ENCODE measurements around the gene FAM89B.

Gene FAM89B

DNA sequence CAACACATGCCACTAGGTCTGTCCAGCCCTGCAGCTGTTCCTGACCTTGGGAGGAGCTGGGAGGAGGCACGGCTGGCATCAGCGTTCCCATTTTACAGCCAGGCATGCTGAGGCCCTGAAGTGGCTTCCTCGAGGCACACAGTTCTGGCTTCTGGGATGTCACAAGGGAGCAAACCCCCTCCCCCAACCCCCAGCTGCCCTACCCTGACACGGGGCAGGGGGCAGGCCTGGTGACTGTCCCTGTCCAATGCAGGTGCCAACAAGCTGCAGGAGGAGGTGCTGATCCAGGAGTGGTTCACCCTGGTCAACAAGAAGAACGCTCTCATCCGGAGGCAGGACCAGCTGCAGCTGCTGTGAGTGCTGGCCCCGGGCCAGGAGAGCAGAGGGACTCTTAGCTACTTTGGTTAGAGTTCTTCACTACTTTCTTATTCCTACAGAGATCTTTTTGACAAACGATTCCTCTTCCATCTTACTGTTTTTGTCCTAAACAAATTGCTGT lies 18.0 kb downstream of the FAM89B start:
- DNase-seq: no peak

DNA sequence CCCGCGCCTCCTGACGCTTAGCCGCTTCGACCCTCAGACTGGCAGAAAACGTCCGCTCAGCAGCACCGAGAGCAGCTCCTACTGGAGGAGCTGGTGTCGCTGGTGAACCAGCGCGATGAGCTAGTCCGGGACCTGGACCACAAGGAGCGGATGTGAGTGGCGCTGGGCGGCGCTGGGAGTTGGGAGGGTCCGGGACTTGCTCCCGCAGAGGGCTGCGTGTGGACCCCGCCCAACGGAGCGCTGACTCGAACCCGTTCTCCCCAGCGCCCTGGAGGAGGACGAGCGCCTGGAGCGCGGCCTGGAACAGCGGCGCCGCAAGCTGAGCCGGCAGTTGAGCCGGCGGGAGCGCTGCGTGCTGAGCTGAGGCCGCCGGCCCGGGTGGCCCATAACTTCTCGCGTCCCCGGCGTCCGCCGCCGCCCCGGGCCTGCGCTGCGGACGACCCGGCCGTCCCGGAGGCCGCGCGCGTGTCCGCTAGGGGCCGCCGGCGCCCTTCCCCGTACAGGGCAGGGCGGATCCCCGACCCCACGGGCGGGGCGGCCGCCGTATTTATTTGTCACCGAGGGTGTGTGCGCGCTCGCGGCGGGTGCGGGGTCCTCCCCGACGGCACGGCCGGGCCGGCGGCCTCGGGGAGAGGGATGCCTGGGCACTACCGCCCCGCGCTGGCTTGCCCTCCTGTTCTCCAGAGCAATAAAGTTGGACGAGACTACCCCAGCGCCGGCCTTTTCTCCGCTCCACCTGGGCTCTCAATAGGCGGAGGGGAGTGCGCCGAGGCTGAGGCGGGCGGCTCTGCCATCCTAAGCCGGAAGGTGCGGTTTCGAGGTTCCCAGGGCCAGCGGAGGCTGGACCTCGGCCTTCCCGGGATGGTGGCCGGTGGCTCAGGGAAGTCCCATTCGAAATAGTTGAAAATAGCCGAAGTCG lies 19.9 kb downstream of the FAM89B start:
- no peak for DNase-seq

DNA sequence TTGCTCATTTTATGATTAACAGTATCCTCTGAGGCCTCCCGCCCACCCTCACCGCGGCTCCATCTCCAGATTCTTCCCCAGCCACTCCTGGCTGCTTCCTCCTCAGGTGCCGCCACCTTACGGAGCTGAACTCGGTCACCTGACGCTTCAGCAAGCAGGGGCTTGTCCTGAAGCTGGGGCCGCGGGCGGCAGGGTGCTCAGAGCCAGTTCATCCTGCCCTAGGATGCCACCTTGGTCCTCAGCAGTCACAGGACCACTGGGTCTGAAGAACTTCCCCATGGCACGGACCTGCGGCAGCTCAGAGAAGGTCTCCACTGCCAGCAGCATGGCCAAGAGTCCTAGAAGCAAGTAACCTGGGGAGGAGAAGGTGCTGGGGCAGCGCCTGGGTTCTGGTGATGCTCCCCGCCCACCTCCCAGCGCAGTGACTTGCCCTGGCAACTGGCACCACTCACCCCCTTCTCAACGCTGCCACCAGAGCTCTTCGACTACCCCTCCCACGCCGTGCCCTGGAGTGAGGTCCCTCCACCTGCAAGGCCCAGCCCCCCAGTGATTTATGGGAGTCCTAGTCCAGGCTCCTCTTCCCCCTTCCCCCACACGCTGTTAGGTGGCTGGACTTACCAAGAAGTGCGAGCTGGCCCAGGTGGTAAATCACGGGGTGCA lies 20.6 kb downstream of the FAM89B start:
- no peak for DNase-seq

DNA sequence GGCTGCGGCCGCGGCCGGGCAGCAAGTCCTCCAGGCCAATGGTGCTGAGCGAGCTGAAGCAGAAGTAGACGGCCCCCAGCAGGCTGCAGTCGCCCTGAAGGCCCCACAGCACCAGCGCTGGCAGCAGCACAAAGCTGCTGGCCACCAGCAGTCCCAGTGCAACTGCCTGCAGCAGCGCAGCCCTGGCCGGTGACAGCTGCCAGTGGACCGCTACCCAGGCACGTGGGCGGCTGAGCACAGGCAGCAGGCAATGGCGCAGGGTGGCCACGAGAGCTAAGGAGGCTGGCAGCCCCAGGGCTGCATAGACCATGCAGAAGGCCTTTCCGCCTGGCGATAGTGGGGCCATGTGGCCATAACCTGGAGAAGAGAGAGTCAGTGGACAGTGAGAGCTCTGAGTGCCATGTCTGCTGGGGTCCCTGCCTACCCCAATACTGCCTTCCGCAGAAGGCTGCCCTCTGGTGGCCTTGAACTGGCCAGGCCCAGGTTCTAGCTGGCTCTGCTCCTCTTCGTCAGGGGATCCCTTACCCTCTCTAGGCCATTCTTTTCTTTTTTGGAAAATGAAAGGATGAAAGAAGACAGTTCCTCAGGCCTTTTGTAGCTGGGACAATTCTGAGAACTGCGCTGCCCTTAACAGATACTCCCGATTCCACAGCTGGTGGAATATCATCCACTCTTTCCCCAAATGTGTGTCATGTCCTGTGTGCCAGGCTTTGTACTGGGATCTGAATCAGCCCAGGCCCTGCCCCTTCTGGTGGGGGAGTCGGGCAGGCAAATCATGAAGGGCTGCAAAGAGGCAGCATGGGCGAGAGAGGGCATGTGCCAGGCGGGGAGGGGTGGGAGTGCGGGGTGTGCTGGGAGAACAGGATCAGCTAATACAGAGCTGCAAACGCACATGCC lies 21.4 kb downstream of the FAM89B start:
- peak; percentile 48 to 53 for DNase-seq

DNA sequence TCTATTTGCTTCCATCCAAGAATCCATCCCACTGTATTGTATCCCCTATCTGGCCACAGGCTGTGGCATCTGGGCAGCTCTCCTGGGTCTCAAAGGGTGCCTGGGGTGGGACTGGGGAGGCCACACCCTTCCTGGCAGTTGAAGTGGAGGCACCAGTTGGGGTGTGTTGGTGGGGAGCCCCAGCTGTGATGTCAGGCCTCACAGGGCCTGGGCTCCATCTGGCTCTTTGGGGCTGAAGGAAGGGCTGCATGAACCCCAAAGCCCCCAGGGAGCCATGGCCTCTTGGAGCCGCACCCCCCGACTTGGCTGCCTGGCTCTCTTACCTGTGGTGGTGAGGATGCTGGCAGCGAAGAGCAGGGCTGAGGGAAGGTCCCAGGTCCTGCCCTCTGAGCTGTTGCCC lies 22.8 kb downstream of the FAM89B start:
- no peak for DNase-seq

DNA sequence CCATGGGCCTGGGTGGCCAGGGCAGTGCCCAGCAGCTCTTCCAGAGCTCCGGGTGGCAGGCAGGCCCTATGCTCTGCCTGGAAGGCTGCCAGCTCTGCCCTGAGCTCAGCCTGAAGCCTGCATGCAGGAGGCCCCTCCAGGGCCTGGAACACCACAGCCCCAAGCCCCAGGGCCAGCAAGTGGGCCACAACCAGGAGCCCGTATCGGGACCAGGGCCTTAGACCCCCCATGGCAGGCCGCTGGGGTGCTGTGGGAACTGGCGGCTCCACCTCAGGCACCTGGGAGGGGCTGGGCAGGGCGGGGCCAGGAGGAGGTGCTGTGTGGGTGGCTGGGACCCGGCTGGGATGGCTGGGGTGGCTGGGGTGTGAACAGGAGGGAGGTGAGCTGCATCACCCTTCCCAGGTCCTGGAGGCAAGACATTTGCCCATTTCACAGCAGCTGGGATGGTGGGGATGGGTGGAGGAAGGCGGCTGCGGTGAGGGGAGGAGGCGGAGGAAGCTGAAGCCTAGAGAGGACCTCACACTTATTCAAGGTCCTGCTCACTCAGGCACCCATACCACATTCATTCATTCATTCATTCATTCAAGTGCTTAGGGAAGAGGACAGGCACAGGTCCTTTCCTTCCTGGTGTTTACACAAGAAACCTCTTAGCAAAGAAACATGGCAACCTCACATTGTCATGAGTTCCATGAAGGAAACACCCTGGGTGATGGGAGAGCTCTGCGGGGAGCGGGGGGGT lies 23.4 kb downstream of the FAM89B start, which contains the start of gene KCNK7:
Gene KCNK7 (minus strand): TSS at position 258 of the 739 bp plus-strand sequence. CDS start 28 bp downstream, at position 230.
- no peak for DNase-seq

DNA sequence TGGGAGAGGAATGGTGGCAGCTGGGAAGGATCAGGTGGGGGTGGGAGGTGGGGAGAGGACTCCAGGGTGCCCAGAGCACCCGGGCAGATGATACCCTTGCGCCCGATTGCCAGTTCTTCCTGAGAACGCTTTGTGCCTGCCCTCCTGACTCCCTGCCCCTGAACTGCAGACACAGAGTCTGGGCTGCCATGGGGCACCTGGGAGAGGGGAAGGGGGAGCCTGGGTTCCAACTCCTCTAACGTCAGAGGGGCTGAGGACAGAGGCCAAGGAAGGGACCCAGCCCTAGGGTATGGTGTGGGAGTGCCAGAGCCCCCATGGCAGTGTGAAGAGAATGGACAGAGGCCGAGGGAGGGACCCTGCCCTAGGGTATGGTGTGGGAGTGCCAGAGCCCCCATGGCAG lies 24.2 kb downstream of the FAM89B start:
- no peak for DNase-seq

DNA sequence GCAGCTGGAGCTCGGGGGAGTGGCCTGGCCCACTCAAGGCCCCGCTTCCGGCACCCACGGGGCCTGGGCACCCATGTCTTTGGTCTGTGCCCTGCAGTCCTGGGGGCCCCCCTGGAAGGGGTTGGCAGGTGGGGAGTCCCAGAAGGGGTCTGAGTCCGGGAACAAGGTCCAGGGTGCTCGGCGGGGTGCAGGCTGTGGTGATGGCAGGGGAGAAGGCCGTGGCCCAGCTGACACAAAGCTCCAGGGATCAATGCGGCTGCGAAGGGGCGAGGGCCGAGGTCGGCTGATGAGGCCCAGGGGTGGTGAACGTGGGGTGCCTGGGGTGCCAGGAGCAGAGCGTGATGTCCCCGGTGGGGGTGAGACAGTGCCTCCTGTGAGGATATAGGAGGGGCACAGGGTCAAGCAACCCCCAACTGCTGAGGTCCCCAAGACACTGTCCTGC lies 25.9 kb downstream of the FAM89B start:
- no peak for DNase-seq

DNA sequence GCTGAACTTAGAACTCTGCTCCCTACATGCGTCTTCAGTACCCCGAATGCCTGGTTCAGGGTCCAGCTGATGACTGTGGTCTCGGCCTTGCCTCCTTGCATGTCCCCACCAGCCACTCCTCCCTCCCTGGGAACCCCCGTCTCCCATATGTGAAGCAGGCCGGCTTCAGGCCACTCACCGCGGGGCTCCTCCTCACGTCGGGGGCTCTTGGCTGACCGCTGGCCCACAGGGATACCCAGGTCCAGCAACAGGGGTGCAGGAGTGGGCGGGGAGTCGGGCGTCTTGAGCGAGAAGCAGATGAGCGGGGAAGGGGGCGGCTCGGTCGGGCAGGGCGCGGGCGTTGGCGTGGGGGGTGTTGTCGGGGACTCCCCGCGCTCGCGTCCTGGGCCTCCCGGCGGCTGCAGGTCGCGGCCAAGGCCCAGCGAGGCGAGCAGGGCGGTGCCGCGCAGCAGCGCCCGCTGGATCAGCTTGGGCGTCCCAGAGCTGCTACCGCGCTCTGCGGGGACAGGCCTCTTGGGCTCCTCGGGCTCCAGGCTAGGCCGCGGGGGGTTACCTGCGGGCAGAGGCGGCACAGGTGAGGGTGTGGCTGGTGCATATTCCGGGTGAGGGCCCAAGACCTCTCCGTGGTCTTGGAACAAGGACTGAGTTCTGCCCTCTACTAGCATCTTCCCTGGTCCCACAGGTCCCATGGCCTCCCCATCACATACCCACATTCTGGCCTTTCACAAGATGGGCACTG lies 27.0 kb downstream of the FAM89B start:
- no peak for DNase-seq

DNA sequence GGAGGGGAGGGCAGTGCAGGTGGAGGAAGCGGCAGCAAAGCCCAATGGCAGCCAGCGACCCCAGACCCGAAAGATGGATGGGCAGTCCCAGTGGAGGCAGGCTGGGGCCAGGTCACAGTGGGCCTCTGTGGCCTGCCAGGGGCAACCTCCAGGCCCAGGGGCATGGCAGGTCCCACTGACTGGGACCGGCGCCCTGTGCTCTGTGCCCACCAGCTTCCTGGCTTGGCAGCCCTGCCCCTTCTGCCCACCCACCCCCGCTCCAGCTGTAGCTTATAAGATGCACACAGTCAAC lies 27.6 kb downstream of the FAM89B start:
- no peak for DNase-seq

DNA sequence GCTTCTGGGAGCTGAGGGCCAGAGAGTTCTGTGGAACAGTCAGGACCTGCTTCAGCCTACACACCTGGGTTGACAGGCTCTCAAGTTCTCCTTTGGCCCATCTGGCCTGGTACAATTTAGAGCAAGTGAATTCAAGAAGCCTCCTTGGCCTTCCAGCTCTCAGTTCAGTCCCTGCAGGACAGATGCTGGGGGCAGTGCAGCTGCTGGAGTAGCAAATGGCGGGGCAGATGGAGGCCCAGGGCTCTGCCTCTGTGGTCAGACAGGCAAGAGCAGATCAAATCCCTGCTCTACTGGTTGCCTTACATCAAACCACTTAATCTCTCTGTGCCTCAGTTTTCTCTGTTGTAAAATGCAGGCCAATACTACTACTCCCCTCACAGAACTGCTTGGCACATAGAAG lies 31.9 kb downstream of the FAM89B start:
- no peak for DNase-seq

DNA sequence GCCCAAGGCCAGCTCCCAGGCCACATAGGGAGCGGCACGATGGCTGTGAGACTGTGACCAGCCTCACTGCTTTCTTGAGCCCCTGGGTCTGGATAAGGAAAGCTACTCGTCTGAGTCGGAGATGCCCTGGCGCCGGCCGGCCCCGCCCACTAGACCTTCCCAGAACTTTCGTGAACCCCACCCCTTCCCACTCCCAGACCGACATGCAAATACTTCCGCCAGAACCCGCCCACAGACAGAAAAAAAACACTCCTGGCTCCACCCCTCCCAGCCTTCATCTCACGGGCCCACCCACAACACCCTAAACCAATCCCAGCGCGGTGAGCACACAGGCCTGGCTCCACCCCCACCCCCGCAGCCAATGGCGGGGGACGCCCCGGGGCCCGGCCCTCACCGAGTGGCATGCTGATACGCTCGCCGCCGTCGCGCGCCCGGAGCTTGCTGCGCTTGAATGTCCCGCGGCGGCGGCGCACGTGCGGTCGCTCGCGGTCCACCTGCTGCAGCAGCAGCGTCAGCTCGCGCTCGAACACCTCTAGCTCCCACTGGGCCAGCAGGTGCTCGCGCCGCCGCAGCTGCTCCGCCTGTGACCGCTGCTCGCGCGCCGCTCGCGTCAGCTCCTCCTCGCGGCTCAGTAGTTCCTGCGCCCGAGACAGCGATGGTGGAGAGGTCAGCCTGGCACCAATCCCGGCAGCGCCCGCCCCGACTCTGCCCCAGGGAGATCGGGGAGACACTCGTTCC lies 34.7 kb downstream of the FAM89B start:
- peak; percentile 20 to 38 for DNase-seq

DNA sequence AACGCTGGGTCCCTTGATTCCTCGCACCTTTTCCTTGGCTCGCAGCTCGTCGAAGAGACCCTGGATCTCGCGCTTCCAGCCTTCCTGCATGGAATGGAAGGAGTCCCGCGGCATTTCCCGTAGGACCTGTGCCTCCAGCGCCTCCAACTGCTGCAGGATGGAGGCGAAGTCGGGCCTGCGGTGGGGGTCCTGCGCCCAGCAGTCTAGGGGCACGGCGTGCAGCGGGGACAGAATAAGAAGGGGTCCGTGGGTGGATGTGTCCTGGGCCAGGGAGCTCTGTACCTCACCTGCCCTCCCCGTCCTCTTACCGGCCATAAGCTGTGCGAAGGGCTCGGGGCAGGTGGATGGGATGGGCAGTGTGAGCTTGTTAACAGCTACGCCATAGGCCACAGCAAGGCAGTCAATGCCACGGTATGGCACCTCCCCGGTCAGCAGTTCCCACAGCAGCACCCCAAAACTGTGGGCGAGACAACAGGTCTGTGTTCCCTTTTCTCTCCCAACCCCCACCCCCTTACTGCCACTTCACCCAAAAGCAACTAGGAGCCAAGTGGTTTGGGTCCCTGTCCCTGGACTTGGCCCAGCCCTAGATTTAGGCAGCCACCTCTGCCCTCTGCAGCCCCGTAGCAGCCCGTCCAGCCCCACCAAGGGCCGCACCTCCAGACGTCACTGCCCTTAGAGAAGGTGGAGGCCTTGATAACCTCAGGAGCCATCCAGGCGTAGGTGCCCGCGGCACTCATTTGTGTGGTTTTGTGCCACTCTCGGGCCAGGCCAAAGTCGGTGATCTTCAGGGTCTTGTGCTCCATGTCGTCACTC lies 35.5 kb downstream of the FAM89B start:
- DNase-seq: no peak

DNA sequence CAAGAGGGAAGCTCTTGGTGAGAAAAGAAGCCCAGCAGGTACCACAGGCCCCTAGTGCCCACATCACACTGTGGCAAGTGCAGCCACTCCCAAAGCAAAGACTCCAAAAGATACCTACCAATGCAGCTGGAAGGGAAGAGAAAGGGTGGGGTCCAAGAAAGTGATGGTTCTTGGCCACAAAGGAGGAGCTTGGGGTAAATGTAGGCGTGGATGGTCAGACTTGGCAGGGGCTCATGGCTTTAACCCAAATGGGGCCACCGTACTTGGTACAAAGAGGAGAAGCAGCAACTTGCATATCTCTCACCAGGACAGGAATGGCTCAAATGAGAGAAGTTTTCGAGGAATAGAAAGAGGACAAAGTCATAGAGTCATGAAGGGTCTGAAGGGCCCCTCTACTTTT lies 36.9 kb downstream of the FAM89B start:
- DNase-seq: no peak

DNA sequence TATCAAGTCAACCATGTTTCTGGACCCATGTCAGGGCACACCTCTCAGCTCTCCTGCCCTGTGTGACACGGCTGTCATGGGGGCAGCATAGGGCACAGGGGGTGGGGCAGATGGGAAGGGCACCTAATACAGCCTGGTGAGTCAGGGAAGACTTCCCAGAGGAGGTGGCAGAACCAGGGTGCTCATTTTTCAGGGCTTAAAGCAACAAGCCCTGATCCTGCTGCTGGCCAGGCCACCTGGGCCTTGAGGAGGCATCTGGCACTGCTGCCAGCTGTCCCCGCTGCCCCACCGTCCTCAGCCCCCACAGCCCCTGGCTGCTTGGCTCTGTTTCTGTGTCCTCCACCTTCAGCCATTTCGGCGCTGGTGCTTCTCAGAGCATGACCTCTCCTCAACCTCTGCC lies 37.3 kb downstream of the FAM89B start:
- no peak for DNase-seq

DNA sequence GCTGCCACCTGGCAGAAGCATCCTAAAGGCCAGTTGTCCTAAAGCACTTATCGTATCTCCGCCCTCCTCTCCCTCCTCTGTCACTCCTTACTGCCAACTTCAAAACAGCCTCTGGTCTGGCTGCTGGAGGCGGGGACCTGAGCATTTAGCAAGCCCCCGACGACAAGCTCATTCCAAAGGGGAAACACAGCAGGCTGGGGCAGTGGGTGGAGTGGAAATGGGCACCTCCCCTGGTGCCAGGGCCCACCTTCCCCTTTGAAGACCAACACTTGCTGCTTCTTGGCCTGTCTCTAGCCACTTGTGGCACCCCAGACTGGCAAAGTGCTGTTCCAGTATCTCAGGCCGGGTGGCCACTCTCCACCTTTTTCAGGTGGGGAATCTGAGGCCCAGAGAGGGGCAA lies 38.1 kb downstream of the FAM89B start:
- DNase-seq: peak in 1 of 2 donors; percentile 44

DNA sequence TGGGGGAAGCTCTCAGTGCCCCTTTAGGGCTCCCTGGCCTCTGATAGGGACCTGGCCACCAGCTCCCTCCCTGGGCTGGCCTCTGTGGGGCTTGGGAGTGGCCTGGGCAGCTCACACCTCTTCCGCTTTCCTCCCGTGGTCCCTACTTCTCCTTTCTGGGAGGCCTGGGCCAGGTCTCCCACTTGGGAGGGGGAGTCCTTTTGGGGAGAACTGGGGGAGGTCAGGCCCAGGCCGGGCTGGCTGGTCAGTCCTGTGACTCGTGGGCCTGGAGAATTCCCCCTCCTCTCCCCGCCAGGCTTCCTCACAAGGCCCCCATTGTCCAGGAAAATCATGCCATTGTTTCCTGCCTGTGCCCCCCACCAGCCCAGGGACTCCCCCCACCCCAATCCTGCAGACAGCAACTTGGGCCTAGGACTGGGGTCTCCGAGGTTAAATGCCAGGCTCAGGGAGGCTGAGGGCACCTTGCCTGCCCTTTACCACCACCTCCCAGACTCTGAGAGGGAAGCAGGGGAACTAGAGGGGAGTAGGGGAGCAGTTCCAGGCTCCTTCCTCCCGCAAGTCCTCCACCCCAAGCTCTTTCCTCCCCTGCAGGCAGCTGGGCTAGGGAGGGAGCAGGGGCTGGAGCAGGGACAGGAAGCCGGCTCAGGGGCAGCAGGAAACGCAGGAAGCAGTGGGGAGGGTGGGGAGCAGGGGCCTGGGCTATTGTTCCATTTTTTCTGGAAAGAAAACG lies 38.9 kb downstream of the FAM89B start:
- peak; percentile 81 to 88 for DNase-seq

DNA sequence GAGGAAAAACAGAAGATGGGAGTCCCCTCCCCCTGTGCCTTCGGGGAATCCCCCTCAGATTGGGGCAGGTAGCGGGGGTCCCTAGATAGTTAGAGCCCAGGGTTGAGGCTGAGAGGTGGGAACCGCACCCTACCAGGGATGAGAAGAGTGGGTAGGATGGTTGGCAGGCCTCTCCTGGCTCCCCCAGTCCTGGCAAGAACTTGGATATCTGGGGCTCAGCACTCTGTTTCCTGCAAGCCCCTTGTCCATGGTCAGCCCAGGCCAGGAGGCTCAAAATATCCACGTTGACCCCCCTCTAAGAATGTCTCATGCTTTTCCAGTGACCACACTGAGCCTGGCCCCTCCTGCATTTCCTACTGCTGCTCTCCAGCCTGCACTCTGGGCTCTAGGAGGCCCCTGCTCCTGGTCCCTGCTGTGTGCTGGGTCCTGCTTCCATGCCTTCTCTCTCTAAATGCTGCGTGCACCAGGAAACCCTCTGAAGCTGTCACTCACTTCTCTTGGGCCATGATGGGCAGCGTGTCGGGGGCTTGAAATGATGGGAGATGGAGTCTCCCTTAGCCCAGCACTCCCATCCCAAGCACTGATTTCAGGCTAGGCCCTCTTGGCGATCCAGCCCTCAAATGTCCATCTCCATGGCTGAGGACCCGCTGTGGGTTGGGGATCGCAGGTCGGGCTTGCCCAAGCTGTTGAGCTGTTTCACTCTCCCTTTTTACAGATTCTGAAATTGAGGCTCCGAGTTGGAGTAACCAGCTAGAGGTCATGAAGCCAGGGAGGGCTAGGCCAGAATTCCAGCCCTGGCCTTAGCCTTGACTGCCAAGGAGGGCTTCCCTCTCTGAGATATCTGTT lies 39.6 kb downstream of the FAM89B start:
- DNase-seq: no peak
